SK-N-SH (cell line): ENCODE data around the gene KCNQ2. TPM values are rescaled to one million over a fixed set of nuclear protein-coding genes. Genes with fewer than 3 reads are reported as not detected.
A peak's percentile ranks its signal among the peaks of the same experiment; 100 is the strongest.

Source experiments
- CTCF ChIA-PET: fragments of 300-600, 350-600 bp; formaldehyde crosslinking; extraction: SDS; loops from one replicate; lab custom pipeline; 2021; lab: Yijun Ruan, JAX
- POLR2A ChIA-PET: fragments of 350-600 bp; sonication (Branson Sonifier 250); formaldehyde crosslinking; extraction: SDS; loops from one replicate; lab custom pipeline; 2020; ENCODE audit warnings: antibody characterized with exemption, inconsistent platforms; lab: Yijun Ruan, JAX
- DNase-seq: peaks from one replicate; pipeline ENCODE4 v3.0.0; 2012
- H2AFZ ChIP-seq: fragments of 200-600 bp; sonication (generic); 2 replicates; pipeline ENCODE4 v1.8.1; 2016; ENCODE audit warnings: antibody characterized with exemption, mild to moderate bottlenecking, low read depth
- H3F3A ChIP-seq: fragments of 200-600 bp; sonication (generic); replicated peaks from 2 replicates; pipeline ENCODE3; 2016; ENCODE audit warnings: antibody characterized with exemption, mild to moderate bottlenecking; ENCODE audit not compliant: insufficient read depth
- H3K27ac ChIP-seq, 2 experiments: fragments of 200-500 bp in 1 of 2; fragments of 200-600 bp in 1 of 2; sonication (Bioruptor generic) in 1 of 2; sonication (generic), shearing (Covaris generic) in 1 of 2; 2 replicates each; pipeline versions ENCODE4 v1.5.1 to v1.6.1; 2014 to 2016; ENCODE audit warnings: low read depth in 2 of 2, inconsistent platforms in 1 of 2, low read length in 1 of 2, mild to moderate bottlenecking in 1 of 2, mixed read lengths in 1 of 2
- H3K27me3 ChIP-seq: fragments of 200-600 bp; sonication (generic), shearing (Covaris generic); 2 replicates; pipeline ENCODE4 v1.6.1; 2016; ENCODE audit warnings: mixed run types; ENCODE audit not compliant: insufficient read depth
- H3K36me3 ChIP-seq, 2 experiments: fragments of 200-500 bp in 1 of 2; fragments of 200-600 bp in 1 of 2; sonication (Bioruptor generic) in 1 of 2; sonication (generic) in 1 of 2; replicated peaks in 1 of 2; 2 replicates each; pipeline versions ENCODE3 to v1.5.1; 2014 to 2016; ENCODE audit warnings: low read length in 1 of 2, mild to moderate bottlenecking in 1 of 2; ENCODE audit not compliant: insufficient read depth in 2 of 2, control insufficient read depth in 1 of 2
- H3K4me1 ChIP-seq, 2 experiments: fragments of 200-500 bp in 1 of 2; fragments of 200-600 bp in 1 of 2; sonication (Bioruptor generic) in 1 of 2; sonication (generic), shearing (Covaris generic) in 1 of 2; 2 replicates each; pipeline versions ENCODE4 v1.5.1 to v1.6.1; 2014 to 2016; ENCODE audit warnings: low read depth in 1 of 2, low read length in 1 of 2, mixed run types in 1 of 2; ENCODE audit not compliant: insufficient read depth in 2 of 2, control insufficient read depth in 1 of 2
- H3K4me2 ChIP-seq: fragments of 200-600 bp; sonication (generic), shearing (Covaris generic); 2 replicates; pipeline ENCODE4 v1.6.1; 2017; ENCODE audit warnings: mixed run types
- H3K4me3 ChIP-seq, 2 experiments: fragments of 200-500 bp in 1 of 2; fragments of 200-600 bp in 1 of 2; sonication (Bioruptor generic) in 1 of 2; sonication (generic), shearing (Covaris generic) in 1 of 2; 2 replicates each; pipeline versions ENCODE4 v1.5.1 to v1.8.1; 2014 to 2016; ENCODE audit warnings: low read depth in 2 of 2, inconsistent platforms in 1 of 2, low read length in 1 of 2, mild to moderate bottlenecking in 1 of 2, mixed read lengths in 1 of 2, moderate library complexity in 1 of 2
- H3K79me2 ChIP-seq: fragments of 200-600 bp; sonication (generic); 2 replicates; pipeline ENCODE4 v1.8.1; 2017; ENCODE audit warnings: mild to moderate bottlenecking; ENCODE audit not compliant: insufficient read depth
- H3K9ac ChIP-seq: fragments of 200-600 bp; sonication (generic); 2 replicates; pipeline ENCODE4 v1.6.1; 2017; ENCODE audit warnings: mixed run types
- H3K9me2 ChIP-seq: fragments of 200-600 bp; sonication (generic); 2 replicates; pipeline ENCODE4 v1.6.1; 2017; ENCODE audit warnings: mixed run types
- H3K9me3 ChIP-seq: fragments of 200-600 bp; sonication (generic); 2 replicates; pipeline ENCODE4 v1.6.1; 2017; ENCODE audit warnings: mixed run types, mild to moderate bottlenecking, moderate library complexity
- H4K20me1 ChIP-seq: fragments of 200-600 bp; sonication (generic); 2 replicates; pipeline ENCODE4 v1.6.1; 2017; ENCODE audit warnings: mild to moderate bottlenecking, mixed run types; ENCODE audit not compliant: insufficient read depth
- CTCF ChIP-seq: fragments of 200-600 bp; sonication (generic); IDR thresholded peaks from 2 replicates; pipeline ENCODE4 v1.6.1; 2017; ENCODE audit warnings: antibody characterized with exemption, mild to moderate bottlenecking, moderate library complexity
- ELF1 ChIP-seq: IDR thresholded peaks from 2 replicates; pipeline ENCODE4 v1.4.0; 2012
- EP300 ChIP-seq, 2 experiments: IDR thresholded peaks; 2 replicates each; pipeline versions ENCODE4 v1.4.0 to v1.6.1; 2012; ENCODE audit warnings: borderline replicate concordance in 1 of 2, low read depth in 1 of 2, low read length in 1 of 2
- FOXJ3 ChIP-seq: sonication (generic); formaldehyde crosslinking; IDR thresholded peaks from 2 replicates; pipeline ENCODE4 v1.5.1; 2020; ENCODE audit warnings: mild to moderate bottlenecking, missing genetic modification reagents
- GATA2 ChIP-seq: sonication (generic); formaldehyde crosslinking; IDR thresholded peaks from 2 replicates; pipeline ENCODE4 v1.5.0; 2020; ENCODE audit warnings: mild to moderate bottlenecking, missing genetic modification reagents
- MAX ChIP-seq: IDR thresholded peaks from 2 replicates; pipeline ENCODE4 v1.4.0; 2012; ENCODE audit warnings: low read depth
- MEF2A ChIP-seq: IDR thresholded peaks from 2 replicates; pipeline ENCODE4 v1.4.0; 2012; ENCODE audit warnings: low read depth, borderline replicate concordance
- NFIC ChIP-seq: IDR thresholded peaks from 2 replicates; pipeline ENCODE4 v1.4.0; 2012; ENCODE audit warnings: borderline replicate concordance
- POLR2AphosphoS5 ChIP-seq: IDR thresholded peaks from 2 replicates; pipeline ENCODE4 v1.6.1; 2012; ENCODE audit warnings: low read depth, low read length
- RAD21 ChIP-seq: IDR thresholded peaks from 2 replicates; pipeline ENCODE4 v1.6.1; 2012; ENCODE audit warnings: mild to moderate bottlenecking, low read length
- RXRA ChIP-seq: IDR thresholded peaks from 2 replicates; pipeline ENCODE4 v1.4.0; 2012; ENCODE audit warnings: low read depth, mild to moderate bottlenecking, borderline replicate concordance
- SIN3A ChIP-seq: IDR thresholded peaks from 2 replicates; pipeline ENCODE4 v1.6.1; 2012; ENCODE audit warnings: low read depth, mild to moderate bottlenecking, low read length, moderate library complexity, borderline replicate concordance
- USF1 ChIP-seq: IDR thresholded peaks from 2 replicates; pipeline ENCODE4 v1.4.0; 2012; ENCODE audit warnings: low read depth, borderline replicate concordance
- USF2 ChIP-seq: fragments of 150-350 bp; IDR thresholded peaks from 2 replicates; pipeline ENCODE4 v1.6.1; 2017; ENCODE audit warnings: antibody characterized with exemption, low read length, low read depth, borderline replicate concordance
- YY1 ChIP-seq: IDR thresholded peaks from 2 replicates; pipeline ENCODE4 v1.4.0; 2012; ENCODE audit warnings: low read depth, mild to moderate bottlenecking
- WGBS: methylation state at CpG from one replicate; pipeline ENCODE4 v1.1.6; 2017; ENCODE audit warnings: low lambda C conversion rate; 5-methylcytosine and 5-hydroxymethylcytosine counted together
- polyA plus RNA-seq, 3 experiments: library from polyadenylated mRNA; depleted of rRNA; stranded (reverse); fragments of >200 nt; gene quantifications; 2 replicates each; pipeline ENCODE4 v1.2.3, GENCODE V29; 2012

The KCNQ2 gene
- polyA plus RNA-seq, 1 of the 3 experiments (the other 2 are of a cell fraction), result 3.9 TPM

GRCh38 chr20:63472862-63473390 lies 471 bp upstream of the KCNQ2 start:
- no peak overlapping the region for H3K4me2 ChIP-seq
- DNase-seq, result peak; percentile 71
- no peaks in the 10 kb centered on the region for H4K20me1 ChIP-seq
- no peak overlapping the region for H3K4me3 ChIP-seq
- no peak overlapping the region for H2AFZ ChIP-seq
- no peaks in the 10 kb centered on the region for H3K79me2 ChIP-seq
- ChIA-PET POLR2A (interaction anchor here (0.6 to 1.7 kb wide), 2 partner anchors 16 to 24 kb away, joined by 4 to 6 read pairs; no protein-coding TSS in a partner anchor), CTCF (interaction anchor here (0.9 to 5.2 kb wide), 4 partner anchors 10 to 32 kb away, joined by 3 to 24 read pairs (median 14); no protein-coding TSS in a partner anchor)
- peak overlapping the region in 1 of 2 experiments; percentile 58; a peak in 1 of 4 replicates for H3K27ac ChIP-seq
- no peaks in the 10 kb centered on the region for H3F3A ChIP-seq
- H3K9ac ChIP-seq, result no peak overlapping the region
- no peaks in the 10 kb centered on the region for H3K9me2 ChIP-seq
- H3K27me3 ChIP-seq, result peaks cover 26% of the 10 kb centered on the region
- H3K4me1 ChIP-seq, result peaks cover 0 to 54% of the 10 kb centered on the region in 2 experiments; a peak in 1 of 4 replicates
- WGBS, result 56% methylated on average over 9 of the region's 13 CpGs
- no peaks in the 10 kb centered on the region for H3K36me3 ChIP-seq
- H3K9me3 ChIP-seq, result no peaks in the 10 kb centered on the region
- no peak for TF ChIP-seq MAX
- no peak for TF ChIP-seq GATA2
- no peak for TF ChIP-seq NFIC
- TF ChIP-seq USF1, result no peak
- TF ChIP-seq CTCF, result no peak
- TF ChIP-seq USF2, result no peak
- TF ChIP-seq FOXJ3 (CRISPR knock-in tag), result no peak
- TF ChIP-seq RXRA, result no peak
- no peak for TF ChIP-seq POLR2AphosphoS5
- no peak for TF ChIP-seq MEF2A
- TF ChIP-seq ELF1, result no peak
- TF ChIP-seq EP300 (IDR thresholded peaks at IDR 0.05; ENCODE audit: borderline replicate concordance in 1 of 2, low read depth in 1 of 2, low read length in 1 of 2), result no peak
- no peak for TF ChIP-seq SIN3A
- TF ChIP-seq YY1, result no peak
- no peak for TF ChIP-seq RAD21
